ENCODE measurements around the gene SPINK14.

The SPINK14 gene

DNA sequence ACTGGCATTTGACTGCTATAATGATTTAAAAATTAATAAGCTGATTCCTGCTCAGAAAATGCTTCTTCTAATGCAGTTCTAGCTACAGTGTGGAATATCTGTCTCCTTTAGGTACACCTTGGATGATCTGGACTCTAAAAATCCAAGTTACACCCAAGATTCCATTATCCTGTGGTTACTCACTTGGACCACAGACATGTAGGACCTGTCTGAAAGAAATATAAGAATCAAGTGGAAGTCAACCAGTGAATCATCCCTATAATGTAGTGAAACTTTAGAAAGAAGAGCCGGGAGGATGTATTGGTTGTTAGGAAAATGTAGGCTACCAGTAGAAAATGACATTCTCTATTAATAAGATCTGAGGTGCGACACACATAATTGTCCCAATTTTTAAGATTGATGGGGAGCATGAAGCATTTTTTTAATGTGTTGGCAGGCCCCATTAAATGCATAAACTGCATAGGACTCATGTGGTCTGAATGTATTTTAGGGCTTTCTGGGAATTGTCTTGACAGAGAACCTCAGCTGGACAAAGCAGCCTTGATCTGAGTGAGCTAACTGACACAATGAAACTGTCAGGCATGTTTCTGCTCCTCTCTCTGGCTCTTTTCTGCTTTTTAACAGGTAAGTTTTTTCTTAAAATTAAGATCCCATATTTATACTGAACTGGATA lies 34.3 kb downstream of the SPINK14 start, which contains the start of gene SPINK6:
SPINK6 (plus strand) TSS at position 512 of the 673 bp plus-strand sequence; CDS start at position 567, 55 bp downstream.
- DNase-seq: no peak

DNA sequence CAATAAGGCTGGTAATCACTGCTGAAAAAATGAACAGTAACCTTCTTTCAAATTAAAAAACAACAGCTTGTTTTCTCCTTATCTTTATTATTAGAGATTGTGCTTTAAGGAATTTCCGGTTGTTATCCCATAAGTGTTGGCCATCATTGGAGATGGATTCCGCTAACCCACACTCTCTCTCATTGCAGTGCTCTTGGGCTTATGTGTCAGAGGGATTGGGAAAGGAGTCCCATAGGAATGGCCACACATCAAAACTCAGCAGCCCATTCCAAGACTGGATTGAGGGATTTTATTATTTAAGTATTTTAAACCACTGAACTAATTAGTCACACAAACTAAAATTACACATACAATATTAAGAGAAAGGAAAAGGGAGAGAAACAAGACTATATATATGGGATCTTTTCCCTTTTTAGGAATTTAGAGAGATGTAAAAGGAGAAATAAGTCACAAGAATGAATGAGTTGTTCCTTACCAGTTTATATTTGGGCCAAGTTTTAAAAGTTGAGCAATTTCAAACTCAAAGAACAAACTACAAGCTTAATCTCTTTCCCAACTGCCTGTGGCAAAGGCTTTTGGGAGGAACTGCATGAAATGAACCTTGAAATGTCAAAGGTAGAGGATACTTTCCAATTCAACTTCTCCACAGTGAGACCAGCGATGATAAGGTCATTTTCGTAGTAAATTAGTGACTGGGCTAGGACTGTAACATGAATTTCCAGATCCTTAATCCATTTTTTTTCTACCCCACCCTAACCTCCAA lies 36.9 kb downstream of the SPINK14 start:
- DNase-seq: no peak

DNA sequence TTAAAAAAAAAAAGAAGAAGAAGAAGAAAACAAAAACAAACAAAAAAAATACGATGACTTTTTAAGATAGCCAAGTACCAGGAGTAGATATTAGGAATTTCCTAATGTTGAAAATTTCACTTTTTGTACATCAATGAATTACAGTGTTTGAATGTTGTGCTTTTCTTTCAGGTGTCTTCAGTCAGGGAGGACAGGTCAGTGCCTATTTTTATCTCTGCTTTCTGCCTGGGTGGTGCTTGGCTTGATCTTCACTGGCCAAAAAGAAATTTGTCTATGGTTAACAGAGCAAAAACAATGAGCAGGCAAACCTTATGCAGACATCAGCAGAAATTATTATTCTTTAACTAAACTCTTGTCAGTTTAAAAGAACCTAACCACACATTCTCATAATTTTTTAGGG lies 37.5 kb downstream of the SPINK14 start:
- DNase-seq: no peak

DNA sequence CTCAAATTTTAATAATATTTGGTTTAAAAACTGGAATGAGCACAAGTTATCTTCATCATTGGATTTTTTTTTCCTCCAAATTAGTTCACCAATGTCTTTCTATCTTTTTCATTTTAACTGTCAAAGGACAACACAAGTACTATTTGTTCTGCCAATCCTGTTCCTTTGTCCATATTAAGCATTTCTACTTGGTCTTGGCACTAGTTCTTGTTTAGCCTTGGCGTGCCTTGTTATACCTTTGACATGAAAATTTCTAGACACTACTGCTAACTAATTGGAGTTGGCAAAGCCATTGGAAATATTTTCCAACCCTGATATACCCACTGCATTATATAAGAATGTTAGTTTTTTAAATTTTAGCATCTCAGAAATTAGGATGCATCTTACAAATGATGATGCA lies 38.3 kb downstream of the SPINK14 start:
- no peak for DNase-seq

DNA sequence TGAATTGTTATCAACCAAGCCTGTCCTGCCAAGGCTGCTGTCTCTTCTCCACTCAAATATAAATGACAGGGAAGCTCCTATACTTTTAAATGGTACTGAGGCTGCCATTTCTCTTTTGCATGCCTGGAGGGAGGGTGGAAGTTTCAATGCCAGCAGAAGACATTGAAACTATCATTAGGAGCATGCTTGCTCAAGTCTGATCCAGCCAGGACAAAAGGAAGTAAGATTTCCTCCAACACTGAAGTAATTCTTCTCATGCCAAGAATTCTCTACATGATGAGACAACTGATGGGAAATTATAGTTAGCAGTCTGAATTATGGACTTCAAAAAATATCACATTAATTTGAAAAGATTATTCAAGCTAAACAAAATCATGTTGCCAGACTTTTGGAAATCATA lies 39.9 kb downstream of the SPINK14 start:
- no peak for DNase-seq

DNA sequence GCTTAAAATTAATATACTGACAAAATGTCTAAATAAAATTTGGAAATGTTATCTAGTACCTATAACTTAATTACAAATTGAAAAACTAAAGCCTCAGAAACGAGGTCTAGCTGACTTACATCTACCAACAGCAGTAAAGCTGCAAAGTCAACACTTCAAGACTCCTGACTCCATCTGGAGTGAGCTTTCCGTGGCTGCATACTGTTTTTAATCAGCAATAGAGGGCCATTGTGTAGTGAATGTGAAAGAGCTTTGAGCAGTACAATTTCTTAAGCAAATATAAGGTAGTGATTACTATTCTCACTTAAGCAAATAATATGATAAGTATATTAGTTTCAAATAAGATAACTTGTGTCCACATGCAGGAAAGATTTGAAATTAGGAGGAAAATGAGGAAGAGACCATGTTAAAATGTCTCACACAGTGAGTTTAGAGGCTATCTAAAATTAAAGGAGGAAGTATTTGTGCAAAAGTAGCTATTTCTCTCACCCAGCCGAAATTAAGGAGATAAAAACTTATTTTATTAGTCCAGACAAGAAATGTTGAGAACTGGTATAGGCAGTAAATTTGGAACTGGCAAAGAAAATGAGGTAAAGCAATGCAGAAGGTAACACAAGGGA lies 40.9 kb downstream of the SPINK14 start:
- no peak for DNase-seq

DNA sequence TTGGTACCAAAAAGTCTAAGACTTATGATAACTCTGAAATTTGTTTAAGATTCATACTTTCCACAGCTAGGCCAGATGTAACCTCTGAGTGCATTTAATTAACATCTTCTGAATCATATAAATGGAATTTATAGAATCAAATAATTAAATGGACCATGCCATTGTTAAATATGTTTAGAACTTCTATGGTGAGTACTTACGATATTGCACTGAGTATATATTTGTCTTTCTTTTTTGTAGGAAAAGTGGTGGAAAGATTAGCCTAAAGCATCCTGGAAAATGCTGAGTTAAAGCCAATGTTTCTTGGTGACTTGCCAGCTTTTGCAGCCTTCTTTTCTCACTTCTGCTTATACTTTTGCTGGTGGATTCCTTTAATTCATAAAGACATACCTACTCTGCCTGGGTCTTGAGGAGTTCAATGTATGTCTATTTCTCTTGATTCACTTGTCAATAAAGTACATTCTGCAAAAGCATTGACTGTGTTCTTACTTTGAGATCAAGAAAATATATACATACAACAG lies 46.4 kb downstream of the SPINK14 start:
- no peak for DNase-seq

DNA sequence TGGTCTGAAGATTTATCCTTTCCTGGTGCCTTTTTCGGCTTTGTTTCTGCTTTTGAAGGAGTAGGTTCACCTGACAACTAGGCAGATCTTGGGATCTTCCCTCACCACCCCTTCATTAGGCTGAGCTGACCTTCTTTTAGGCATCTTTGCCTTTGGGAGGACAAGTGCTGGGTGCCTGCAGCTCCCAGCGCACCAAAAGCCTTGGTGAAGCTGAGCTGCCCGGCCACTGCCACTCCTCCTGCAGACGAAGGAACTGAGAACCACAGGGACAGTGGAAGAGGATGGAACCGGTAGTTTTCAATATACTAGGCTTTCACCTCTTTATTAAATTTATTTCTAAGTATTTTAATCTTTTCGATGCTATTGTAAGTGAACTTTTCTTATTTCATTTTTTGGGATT lies 53.2 kb downstream of the SPINK14 start:
- DNase-seq: no peak

DNA sequence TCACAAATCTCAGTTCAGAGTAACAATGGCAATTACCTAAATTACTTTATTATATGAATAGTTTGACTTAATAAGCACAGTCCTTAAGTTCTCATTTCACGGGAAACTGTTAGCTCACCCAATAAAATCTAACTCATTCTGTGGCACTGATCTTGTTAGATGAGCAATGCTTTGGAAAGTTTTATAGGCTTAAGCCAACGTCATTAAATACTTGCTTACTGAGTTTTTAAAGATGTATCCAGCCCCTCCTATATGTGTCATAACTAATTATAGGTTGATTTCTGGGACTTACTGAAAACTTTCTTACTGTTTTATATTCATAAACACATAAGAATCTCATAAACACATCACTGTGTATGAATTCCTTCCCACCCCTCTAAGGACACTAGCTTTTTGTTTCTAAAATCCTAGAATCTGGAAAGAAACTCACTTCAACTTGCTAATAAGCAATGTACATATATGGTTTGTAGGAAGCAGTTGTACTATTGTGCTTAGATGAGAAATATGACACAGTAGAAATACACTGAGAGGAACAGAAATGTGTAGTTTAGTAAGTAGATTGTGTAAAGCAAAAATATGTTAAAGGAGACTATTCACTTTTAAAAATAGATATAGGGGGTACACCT lies 55.9 kb downstream of the SPINK14 start:
- no peak for DNase-seq
